Right cardiac atrium (tissue), 5 donors: ENCODE data around the gene RAB40B. TPM values are rescaled to one million over a fixed set of nuclear protein-coding genes. Genes with fewer than 3 reads are reported as not detected.

Experiments used
- ATAC-seq, 2 donors: fragments of 200-7000 bp; cut with Tn5 transposase; one replicate each; pipeline versions ENCODE4 v1.8.0 to v1.9.1; 2020; ENCODE audit warnings: moderate library complexity in 2 of 2, mild to moderate bottlenecking in 1 of 2
- DNase-seq, 3 donors: peaks; one replicate each; pipeline ENCODE4 v3.0.0-alpha.2; 2020
- H3K27ac ChIP-seq: one replicate; pipeline ENCODE4 v1.5.1; 2013; ENCODE audit warnings: mild to moderate bottlenecking, low read length, control low read depth, moderate library complexity
- H3K27me3 ChIP-seq: one replicate; pipeline ENCODE4 v1.6.1; 2013; ENCODE audit not compliant: control insufficient read depth, insufficient read depth
- H3K4me1 ChIP-seq: one replicate; pipeline ENCODE4 v1.6.1; 2013; ENCODE audit warnings: low read length; ENCODE audit not compliant: control insufficient read depth, insufficient read depth
- H3K4me3 ChIP-seq: one replicate; pipeline ENCODE4 v1.5.1; 2013; ENCODE audit warnings: low read length, control low read depth
- H3K9me3 ChIP-seq: one replicate; pipeline ENCODE4 v1.6.1; 2013; ENCODE audit warnings: low read length; ENCODE audit not compliant: control insufficient read depth
- WGBS: extraction: QIAGEN DNeasy Blood & Tissue Kit; methylation state at CpG from one replicate; pipeline ENCODE4 v1.1.7; 2013; 5-methylcytosine and 5-hydroxymethylcytosine counted together
- intact Hi-C, 4 donors: fragments of 100-400 bp; cut with DNase I; formaldehyde crosslinking; loops; one replicate each; pipeline versions ENCODE4 v1.11.0 to v1.14.0; 2022 to 2023
- polyA plus RNA-seq: library from polyadenylated mRNA; stranded (reverse); fragments of 200-250 nt; gene quantifications from one replicate; pipeline ENCODE4 v1.2.3, GENCODE V29; 2013
- total RNA-seq, 4 donors: library from RNA; stranded (reverse); fragmentation: NEBNext Ultra II Directional; extraction: Animal tissue kit (Norgen Biotek cat#: 25700); gene quantifications; one replicate each; pipeline ENCODE4 v1.2.1, GENCODE V29; 2021
- donor health status: healthy with polysubstance abuse.
- donor health status: DM: no; HTN: yes; CAD: no.
- donor health status: DM: no; HTN: no; CAD: no.
- donor health status: DM: no; HTN: yes; CAD: no; lungs with severe emphysema.
- donor health status: DM: yes; HTN: yes; CAD: no.

RAB40B gene
- total and polyA plus RNA-seq, 5 donors: 14.0 to 20.8 (median 18.9) TPM

GRCh38 chr17:82675476-82676245 lies 22.8 kb downstream of the RAB40B start:
- 85% methylated on average over 18 of the region's 18 CpGs for WGBS
- Histone ChIP-seq H3K4me1 (no peaks in the 10 kb centered on the region), H3K27me3 (no peaks in the 10 kb centered on the region), H3K27ac (no peak overlapping the region), H3K9me3 (no peaks in the 10 kb centered on the region), H3K4me3 (no peak overlapping the region)
- intact Hi-C loops: no loop called here
- ATAC-seq: no peak
- DNase-seq: no peak

GRCh38 chr17:82674656-82675475 lies 23.6 kb downstream of the RAB40B start:
- H3K9me3 ChIP-seq: no peaks in the 10 kb centered on the region
- DNase-seq (peak in 1 of 3 donors; percentile 23), ATAC-seq (no peak)
- no peaks in the 10 kb centered on the region for H3K27me3 ChIP-seq
- 73% methylated on average over 20 of the region's 20 CpGs for WGBS
- no peak overlapping the region for H3K27ac ChIP-seq
- intact Hi-C loops: no loop called here
- no peaks in the 10 kb centered on the region for H3K4me1 ChIP-seq
- H3K4me3 ChIP-seq: no peak overlapping the region

DNA sequence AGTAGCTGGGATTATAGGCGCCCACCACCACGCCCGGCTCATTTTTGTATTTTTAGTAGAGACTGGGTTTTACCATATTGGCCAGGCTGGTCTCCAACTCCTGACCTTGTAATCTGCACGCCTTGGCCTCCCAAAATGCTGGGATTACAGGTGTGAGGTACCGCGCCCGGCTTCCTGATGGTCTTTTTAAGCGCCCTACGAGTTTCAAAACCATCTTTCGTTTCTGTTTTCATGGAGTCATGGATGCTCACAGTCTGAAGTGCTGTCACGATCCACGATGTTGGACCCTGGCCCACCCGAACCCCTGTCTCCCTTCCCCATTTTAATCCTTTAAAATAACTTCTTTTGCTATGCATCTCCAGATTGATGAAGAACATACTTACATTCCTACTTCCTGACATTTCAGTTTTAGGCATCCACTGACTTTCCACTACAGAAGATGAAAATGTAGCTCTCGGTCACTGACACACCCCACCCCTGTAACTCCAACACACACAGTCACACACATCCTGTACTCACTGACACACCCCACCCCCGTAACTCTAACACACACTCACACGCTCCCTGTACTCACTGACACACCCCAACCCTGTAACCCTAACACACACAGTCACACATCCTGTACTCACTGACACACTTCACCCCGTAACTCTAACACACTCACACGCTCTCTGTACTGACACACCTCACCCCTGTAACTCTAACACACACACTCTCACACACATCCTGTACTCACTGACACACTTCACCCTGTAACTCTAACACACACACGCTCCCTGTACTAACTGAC lies 27.6 kb downstream of the RAB40B start:
- intact Hi-C loops: no loop called here
- H3K27ac ChIP-seq: no peak overlapping the region
- H3K27me3 ChIP-seq: no peaks in the 10 kb centered on the region
- no peaks in the 10 kb centered on the region for H3K4me1 ChIP-seq
- no peak for ATAC-seq
- H3K9me3 ChIP-seq: no peaks in the 10 kb centered on the region
- peak in 1 of 3 donors; percentile 37 for DNase-seq
- H3K4me3 ChIP-seq: no peak overlapping the region
- 91% methylated on average over 19 of the region's 19 CpGs for WGBS

DNA sequence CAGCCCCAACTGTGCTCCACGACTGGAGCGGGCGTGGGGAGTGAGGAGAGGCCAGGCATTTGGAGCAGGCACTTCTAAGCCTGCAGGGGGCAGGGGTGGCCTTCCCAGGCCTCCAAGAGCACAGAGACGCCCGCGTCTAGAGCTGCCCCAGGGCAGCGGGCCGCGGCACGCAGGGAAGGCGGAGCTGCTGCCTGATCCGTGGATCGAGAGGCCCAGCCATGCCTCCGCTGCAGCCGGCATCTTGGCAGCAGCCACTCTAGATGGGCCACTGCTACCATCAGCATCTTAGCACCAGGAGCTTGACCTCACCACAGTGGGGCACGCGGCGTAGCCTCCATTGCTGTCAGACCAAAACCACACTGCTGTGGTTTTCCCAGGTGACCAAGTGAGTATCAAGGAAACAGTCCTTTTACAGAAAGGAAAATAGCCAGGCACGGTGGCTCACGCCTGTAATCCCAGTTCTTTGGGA lies 29.8 kb downstream of the RAB40B start:
- peak; percentile 83 for ATAC-seq
- Histone ChIP-seq H3K4me3 (no peak overlapping the region), H3K4me1 (no peaks in the 10 kb centered on the region), H3K27ac (no peak overlapping the region), H3K9me3 (no peaks in the 10 kb centered on the region), H3K27me3 (no peaks in the 10 kb centered on the region)
- WGBS: 53% methylated on average over 20 of the region's 20 CpGs
- intact Hi-C loops: loop anchor here in 3 of 4 donors (5.0 to 10.0 kb wide), 3 partner anchors 86 to 106 kb away; partner anchors contain the start of gene TBCD (in 1 of the 3)
- DNase-seq: peak; percentile 57 to 86 (median 78)

- Histone ChIP-seq H3K9me3 (no peaks in the 10 kb centered on the region), H3K27ac (no peak overlapping the region), H3K4me1 (no peaks in the 10 kb centered on the region), H3K27me3 (no peaks in the 10 kb centered on the region), H3K4me3 (no peak overlapping the region)
- intact Hi-C loops: loop anchor here in 3 of 4 donors (5.0 to 10.0 kb wide), 3 partner anchors 87 to 107 kb away; partner anchors contain the start of gene TBCD (in 1 of the 3)
- DNase-seq: no peak
- WGBS: 82% methylated on average over 16 of the region's 16 CpGs
- ATAC-seq: no peak
Measured at GRCh38 chr17:82668024-82668630, 30.4 kb downstream of the RAB40B start.

DNA sequence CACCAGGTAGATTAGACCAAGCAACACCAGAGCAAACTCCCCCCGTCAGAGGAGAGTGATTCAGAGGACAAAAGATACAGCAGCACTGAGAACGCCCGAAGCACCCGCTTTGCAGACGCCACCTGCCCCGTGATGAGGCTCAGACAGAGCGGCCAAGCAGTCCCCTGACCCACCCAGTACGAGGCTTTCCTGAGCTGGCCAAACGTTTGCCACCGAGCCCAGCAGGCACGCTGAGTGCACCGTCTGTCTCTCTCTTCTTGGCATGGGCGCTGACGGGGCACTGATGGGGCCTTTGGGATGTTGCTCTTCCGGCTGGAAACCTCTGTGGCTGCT lies 30.9 kb downstream of the RAB40B start:
- intact Hi-C loops: loop anchor here in 3 of 4 donors (5.0 to 10.0 kb wide), 3 partner anchors 87 to 107 kb away; partner anchors contain the start of gene TBCD (in 1 of the 3)
- 89% methylated on average over 15 of the region's 15 CpGs for WGBS
- ATAC-seq (no peak), DNase-seq (peak in 1 of 3 donors; percentile 36)
- no peaks in the 10 kb centered on the region for H3K9me3 ChIP-seq
- H3K4me1 ChIP-seq: no peaks in the 10 kb centered on the region
- H3K4me3 ChIP-seq: no peak overlapping the region
- no peaks in the 10 kb centered on the region for H3K27me3 ChIP-seq
- H3K27ac ChIP-seq: no peak overlapping the region

DNA sequence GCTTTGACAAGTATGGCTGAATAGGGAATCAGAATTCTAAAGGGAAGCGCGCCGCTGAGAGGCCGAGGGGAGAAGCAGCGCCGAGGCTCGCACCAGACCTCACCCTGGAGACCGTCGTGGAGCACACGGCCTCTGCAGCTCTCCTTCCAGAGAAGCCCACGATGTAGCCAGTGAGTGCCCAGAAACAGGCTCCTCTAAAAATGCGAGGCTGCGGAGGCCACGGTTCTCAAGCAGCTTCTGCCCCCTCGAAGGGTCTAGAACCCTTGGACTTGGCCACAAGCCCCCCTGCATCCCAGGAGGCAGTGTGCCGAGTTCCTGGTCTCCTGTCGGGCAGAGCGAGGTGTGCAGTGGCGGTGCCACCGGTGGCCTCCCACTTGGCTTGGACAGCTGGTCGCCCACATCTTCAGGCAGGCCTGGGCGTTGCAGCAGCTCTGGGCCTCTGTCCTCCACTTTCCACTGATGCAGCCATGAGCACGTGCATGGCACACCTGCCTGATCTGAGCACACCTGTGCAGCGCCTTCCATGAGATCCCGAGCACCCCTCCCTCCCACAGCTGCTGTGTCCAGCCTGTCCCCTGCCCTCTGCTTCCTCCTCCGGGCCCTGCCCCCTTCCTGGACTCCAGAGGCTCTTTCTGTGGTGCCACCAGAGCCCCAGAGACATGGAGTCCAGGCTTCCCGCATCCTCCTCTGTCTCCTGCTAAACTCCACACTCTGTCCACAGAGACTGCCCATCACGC lies 31.4 kb downstream of the RAB40B start:
- H3K9me3 ChIP-seq: no peaks in the 10 kb centered on the region
- no peak for ATAC-seq
- H3K4me1 ChIP-seq: no peaks in the 10 kb centered on the region
- intact Hi-C loops: loop anchor here in 3 of 4 donors (5.0 to 10.0 kb wide), 3 partner anchors 88 to 108 kb away; partner anchors contain the start of gene TBCD (in 1 of the 3)
- H3K4me3 ChIP-seq: no peak overlapping the region
- H3K27ac ChIP-seq: no peak overlapping the region
- WGBS: 91% methylated on average over 28 of the region's 28 CpGs
- DNase-seq: peak in 1 of 3 donors; percentile 30
- H3K27me3 ChIP-seq: no peaks in the 10 kb centered on the region

DNA sequence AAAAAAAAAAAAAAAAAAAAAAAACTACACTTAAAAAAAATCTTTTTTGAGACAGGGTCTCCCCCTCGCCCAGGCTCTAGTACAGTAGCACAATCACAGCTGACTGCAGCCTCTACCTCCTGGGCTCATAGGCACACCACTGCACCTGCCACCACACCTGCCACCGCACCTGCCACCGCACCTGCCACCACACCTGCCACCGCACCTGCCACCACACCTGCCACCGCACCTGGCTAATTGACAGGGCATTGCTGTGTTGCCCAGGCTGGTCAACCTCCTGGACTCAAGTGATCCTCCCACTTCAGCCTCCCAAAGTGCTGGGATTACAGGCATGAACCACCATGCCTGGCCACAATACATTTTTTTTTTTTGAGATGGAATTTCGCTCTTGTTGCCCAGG lies 32.6 kb downstream of the RAB40B start:
- ATAC-seq (no peak), DNase-seq (peak in 1 of 3 donors; percentile 36)
- H3K27me3 ChIP-seq: no peaks in the 10 kb centered on the region
- H3K27ac ChIP-seq: no peak overlapping the region
- H3K4me1 ChIP-seq: no peaks in the 10 kb centered on the region
- intact Hi-C loops: loop anchor here in 3 of 4 donors (5.0 to 10.0 kb wide), 3 partner anchors 89 to 109 kb away; partner anchors contain the start of gene TBCD (in 1 of the 3)
- H3K9me3 ChIP-seq: no peaks in the 10 kb centered on the region
- 93% methylated on average over 6 of the region's 6 CpGs for WGBS
- no peak overlapping the region for H3K4me3 ChIP-seq

DNA sequence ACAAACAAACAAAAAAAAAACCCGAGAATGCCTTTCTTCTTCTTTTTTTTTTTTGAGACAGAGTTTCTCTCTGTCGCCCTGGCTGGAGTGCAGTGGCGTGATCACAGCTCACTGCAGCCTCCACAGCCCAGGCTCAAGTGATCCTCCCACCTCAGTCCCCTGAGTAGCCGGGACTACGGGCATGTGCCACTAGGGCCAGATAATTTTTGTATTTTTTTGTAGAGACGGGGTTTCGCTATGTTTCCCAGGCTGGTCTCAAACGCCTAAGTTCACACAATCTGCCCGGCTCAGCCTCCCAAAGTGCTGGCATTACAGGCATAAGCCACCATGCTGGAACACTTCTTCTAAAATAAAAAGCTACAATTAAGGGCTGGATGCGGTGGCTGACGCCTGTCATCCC lies 33.3 kb downstream of the RAB40B start:
- Histone ChIP-seq H3K9me3 (no peaks in the 10 kb centered on the region), H3K27ac (no peak overlapping the region), H3K4me1 (no peaks in the 10 kb centered on the region), H3K27me3 (no peaks in the 10 kb centered on the region), H3K4me3 (no peak overlapping the region)
- 88% methylated on average over 11 of the region's 11 CpGs for WGBS
- no peak for DNase-seq
- no peak for ATAC-seq
- intact Hi-C loops: loop anchor here in 3 of 4 donors (5.0 to 10.0 kb wide), 3 partner anchors 90 to 110 kb away; partner anchors contain the start of gene TBCD (in 1 of the 3)
